Stimulated activated CD8-positive, alpha-beta memory T cell treated with anti-CD3 and anti-CD28 coated beads, Interleukin-12 subunit alpha, Interleukin-12 subunit beta, amount 100 ng/mL, for 4 hours (primary cell): ENCODE measurements around the gene DXO.
A peak's percentile ranks its signal among the peaks of the same experiment; 100 is the strongest.
"Not testable (repeated sequence)": the region's sequence is repeated elsewhere in the genome, so short reads cannot be mapped to it uniquely, and the experiment has no call there.

Experiments
- DNase-seq: peaks from one replicate; pipeline ENCODE4 v3.0.0-alpha.2; 2020; ENCODE audit warnings: low read depth

The DXO gene

DNA sequence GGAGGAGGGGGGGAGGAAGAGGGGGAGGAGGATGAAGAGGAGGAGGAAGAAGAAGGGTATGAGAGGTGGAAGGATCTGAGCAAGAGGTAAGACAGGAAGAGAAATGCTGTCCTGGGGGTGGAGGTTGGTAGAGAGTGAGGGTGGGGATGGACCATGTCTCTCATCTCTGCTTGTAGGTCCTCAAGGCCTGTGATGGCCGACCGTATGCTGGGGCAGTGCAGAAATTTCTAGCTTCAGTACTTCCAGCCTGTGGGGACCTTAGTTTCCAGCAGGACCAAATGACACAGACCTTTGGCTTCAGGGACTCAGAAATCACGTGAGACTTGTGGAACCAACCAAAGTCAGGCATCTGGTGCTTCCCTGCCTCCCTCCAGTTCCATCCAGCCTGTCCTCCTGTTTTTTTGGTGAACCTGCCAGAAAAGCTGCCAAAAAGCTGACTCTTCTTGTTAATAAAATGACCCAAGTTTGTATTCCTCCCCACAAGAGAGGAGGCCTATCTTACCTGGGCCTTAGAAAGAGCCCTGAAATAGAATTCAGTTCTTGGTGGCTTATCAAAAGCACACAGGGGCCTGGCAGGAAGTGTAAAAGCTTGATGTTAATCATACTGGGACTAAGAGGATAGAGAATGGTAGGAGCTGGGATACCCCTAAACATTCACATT is 7.4 kb upstream of the DXO start:
- no peak for DNase-seq

DNA sequence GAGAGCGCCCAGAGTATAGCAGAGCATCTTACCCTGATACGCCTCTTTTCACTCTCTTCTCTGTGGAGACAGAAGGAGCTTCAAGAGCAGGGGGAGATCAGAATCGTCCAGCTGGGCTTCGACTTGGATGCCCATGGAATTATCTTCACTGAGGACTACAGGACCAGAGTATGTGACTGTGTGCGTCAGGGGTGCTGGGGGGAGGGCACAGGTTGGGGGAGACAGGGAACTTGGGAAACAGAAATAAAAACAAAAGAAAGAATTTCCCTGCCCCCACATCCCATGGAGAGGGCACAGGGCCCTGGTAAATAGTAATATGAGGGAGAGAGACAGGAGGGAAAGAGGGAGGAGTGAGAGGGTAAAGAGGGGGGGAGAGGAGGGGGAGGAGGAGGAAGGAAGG is 6.9 kb upstream of the DXO start:
- DNase-seq = no peak

DNA sequence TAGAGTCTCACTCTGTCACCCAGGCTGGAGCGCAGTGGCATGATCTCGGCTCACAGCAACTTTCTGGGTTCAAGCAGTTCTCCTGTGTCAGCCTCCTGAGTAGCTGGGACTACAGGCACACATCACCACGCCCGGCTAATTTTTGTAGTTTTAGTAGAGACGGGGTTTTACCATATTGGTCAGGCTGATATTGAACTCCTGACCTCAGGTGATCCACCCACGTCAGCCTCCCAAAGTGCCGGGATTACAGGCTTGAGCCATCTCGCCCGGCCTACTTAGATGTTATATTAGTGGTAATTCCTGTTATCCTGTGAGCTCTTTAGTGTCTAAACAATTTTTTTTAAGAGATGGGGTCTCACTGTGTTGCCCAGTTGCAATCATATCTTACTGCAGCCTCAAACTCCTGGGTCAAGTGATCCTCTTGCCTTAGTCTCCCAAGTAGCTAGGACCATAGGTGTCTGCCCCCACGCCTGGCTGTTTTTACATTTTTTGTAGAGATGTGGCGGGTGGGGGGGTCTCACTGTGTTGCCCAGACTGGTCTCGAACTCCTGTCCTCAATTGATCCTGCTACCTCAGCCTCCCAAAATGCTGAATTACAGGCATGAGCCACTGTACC is 6.0 kb upstream of the DXO start:
- DNase-seq = no peak

DNA sequence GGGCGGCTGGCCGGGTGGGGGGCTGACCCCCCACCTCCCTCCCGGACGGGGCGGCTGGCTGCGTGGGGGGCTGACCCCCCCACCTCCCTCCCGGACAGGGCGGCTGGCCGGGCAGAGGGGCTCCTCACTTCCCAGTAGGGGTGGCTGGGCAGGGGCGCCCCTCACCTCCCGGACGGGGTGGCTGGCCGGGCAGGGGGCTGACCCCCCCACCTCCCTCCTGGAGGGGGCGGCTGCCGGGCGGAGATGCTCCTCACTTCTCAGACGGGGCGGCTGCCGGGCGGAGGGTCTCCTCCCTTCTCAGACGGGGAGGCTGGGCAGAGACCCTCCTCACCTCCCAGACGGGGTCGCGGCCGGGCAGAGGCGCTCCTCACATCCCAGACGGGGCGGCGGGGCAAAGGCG is 4.1 kb upstream of the DXO start:
- not testable (repeated sequence) for DNase-seq

DNA sequence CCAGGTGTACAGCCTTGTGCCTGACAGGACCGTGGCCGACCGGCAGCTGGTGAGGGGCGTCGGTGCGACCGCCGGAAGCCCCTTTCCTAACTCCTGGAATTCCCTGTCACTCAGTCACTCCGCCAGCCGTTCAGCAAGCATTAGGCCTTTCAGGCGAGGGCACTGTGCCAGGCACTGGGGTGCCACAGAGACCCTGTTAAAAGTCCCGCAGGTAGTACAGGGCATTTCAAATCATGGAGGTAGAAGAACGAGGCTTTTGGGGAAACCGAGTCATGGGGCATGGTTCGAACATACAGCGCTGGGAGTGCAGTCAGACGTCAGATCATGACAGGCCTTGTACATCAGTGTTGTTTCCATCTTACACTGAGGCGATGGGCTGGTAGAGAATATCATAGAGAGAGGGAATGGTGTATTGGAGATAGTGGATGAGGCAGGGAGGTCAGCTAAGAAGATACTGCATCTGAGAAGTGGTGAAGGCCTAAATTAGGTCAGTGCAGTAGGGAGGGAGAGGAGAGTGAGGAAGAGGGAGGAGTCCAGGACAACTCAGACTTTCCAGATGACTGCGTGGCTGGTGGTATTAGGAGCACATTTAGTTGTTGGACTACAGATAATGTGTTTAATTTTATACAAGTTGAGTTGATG is 892 bp upstream of the DXO start:
- DNase-seq = no peak

DNA sequence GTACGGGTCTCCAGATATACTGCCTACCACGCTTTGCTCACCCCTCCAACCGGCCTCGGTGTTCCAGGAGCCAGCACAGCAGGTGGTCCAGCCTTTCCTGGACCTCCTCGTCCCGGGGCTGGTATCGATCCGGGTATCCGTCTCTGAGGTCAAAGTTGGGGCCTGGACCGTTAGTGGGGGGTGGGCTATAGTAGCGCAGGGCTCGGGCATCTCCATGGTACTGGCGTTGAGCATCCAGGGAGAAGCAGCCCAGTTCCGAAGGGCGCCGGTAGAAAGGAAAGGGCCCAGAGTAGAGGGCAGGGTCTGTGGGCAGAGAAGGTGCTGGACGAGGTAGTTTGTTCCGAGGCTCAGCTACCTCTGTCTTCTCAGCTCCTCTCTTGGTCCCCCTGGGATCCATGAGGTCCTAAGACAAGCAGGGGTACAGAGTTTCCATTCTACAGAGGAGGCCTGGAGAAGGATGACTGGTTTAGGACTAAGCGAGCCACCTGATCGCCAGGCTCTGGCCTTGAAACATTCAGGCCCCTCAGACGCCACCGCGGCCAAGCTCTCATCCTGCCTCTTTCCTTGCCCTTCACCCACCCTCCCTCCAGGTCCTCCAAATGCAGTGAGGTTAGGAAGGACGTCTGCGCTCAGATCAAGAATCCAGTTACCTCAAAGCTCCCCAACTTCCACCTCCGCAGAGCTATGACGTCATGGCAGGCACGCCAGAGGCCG is 502 bp downstream of the DXO start:
- DNase-seq = no peak

DNA sequence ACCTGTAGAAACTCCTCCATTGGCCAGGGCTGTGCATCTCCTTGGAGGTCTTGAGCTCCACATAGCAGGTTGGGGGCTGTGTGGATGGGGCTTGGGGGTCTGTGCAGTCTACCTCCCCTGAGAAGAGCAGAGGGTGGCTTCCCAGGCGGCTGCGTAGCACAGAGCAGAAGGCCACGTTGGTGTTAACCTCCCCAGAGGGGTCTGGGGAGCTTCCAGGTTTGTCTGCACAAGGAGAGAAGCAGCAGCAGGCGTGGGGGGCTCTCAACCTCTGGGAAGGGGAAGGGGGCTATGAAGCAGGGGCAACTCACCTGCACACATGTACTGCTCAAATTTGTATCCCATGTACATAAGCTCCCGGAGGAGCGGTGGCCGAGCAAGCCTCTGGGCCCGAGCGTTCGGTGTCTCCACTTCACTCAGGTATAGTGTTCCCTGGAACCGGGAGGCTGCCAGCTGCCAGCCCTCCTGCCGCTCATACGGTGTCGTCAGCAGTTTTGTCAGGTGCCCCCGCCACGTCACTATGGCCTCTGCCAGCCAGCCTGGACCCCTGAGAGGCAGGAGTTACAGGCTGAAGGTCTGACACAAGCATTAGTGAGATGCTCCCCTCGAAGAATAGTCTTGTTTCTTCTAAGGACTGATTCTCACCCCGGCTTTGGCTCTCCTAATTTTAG is 1.2 kb downstream of the DXO start:
- no peak for DNase-seq

DNA sequence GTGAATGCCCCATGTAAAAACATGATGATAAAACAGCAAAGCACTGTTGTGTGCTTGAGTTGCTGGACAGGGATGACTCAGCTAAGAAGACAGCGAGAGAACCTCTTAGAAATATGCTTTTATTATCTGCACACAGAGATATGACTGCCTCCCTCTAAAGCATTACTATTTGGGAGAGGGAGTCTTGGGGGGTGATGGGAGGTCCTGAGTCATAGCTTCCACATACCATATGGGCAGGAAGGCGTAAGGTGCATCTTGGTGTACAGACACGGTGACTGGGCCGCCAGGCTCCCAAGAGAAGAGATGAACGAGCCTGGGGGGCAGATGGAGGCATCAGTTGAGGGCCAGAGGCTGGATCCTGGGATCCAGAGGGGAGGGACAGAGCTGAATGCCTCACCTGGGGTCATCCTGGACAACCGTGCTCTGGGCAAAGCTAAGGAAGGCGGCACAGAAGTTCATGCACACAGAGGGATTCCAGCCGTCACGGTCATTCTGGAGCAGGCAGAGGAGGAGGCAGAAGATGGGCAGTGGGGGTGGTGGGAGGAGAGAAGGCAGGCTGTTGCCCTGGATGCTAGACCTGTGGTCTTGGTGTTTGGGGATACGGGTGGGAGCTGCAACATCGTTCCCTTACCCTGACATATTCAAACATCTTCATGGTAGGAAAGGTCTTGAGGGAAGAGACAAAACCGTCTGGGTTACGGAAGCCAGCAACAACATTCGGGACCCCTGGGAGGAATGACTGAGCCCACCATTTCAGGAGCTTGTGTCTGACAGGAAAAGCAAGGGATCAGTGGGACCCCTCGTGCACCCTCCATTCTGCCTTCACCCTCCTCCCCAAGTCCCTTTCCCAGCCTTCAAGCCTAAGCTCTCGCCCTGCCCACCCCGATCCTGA is 2.0 kb downstream of the DXO start:
- no peak for DNase-seq

DNA sequence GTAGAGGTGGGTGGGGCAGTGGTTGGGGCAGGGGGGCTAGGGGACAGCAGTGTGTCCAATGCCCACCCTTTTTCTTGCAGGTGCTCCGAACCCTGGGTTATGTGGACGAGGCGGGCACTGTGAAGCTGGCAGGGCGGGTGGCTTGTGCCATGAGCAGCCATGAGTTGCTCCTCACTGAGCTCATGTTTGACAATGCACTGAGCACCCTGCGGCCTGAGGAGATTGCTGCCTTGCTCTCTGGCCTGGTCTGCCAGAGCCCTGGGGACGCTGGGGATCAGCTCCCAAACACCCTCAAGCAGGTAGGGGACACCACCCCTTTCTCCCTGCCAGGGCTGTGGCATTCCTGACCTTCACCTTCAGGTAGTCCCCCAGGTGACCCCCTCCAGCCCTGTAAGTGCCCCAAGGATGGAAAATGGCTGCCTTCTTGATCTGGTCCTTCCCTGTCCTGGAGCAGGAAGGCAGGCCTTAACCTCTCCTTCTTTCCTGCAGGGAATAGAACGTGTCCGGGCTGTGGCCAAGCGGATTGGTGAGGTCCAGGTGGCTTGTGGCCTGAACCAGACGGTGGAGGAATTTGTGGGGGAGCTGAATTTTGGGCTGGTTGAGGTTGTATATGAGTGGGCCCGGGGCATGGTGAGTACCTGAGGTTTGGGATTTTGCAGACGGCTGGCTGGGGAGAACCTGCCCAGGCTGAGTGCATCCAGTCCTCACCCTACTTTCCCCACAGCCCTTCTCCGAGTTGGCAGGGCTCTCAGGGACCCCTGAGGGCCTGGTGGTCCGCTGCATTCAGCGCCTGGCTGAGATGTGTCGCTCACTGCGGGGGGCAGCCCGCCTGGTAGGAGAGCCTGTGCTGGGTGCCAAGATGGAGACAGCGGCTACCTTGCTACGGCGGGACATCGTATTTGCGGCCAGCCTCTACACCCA is 2.9 kb downstream of the DXO start:
- DNase-seq = no peak

DNA sequence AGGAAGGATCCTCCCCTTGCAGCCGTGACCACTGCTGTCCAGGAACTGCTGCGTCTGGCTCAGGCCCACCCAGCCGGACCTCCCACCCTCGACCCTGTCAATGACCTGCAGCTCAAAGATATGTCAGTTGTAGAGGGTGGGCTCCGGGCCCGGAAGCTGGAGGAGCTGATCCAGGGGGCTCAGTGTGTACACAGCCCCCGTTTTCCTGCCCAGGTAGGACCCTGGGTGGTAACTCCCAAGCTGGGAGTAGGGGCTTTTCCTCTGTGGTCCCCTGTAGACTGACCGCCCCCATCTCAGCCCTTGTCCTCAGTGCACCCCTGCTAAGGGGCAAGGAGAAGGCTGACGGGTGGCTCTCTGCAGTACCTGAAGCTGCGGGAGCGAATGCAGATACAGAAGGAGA is 3.6 kb downstream of the DXO start:
- DNase-seq = no peak

DNA sequence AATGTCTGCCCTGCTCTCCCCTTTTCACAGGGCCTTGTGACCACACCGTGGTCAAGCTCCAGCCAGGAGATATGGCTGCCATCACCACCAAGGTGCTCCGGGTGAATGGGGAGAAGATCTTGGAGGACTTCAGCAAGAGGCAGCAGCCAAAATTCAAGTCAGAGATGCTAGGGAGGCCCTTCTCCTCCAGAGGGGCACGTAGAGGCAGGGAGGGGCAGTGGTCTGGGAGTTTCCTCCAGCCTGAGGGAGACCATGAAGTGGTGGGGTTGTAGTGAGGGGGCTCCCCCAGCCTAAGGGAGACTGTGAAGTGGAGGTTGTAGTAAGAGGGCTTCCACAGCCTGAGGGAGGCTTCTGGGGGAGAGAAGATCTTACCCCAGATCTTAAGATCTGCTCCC is 4.0 kb downstream of the DXO start:
- DNase-seq = no peak

DNA sequence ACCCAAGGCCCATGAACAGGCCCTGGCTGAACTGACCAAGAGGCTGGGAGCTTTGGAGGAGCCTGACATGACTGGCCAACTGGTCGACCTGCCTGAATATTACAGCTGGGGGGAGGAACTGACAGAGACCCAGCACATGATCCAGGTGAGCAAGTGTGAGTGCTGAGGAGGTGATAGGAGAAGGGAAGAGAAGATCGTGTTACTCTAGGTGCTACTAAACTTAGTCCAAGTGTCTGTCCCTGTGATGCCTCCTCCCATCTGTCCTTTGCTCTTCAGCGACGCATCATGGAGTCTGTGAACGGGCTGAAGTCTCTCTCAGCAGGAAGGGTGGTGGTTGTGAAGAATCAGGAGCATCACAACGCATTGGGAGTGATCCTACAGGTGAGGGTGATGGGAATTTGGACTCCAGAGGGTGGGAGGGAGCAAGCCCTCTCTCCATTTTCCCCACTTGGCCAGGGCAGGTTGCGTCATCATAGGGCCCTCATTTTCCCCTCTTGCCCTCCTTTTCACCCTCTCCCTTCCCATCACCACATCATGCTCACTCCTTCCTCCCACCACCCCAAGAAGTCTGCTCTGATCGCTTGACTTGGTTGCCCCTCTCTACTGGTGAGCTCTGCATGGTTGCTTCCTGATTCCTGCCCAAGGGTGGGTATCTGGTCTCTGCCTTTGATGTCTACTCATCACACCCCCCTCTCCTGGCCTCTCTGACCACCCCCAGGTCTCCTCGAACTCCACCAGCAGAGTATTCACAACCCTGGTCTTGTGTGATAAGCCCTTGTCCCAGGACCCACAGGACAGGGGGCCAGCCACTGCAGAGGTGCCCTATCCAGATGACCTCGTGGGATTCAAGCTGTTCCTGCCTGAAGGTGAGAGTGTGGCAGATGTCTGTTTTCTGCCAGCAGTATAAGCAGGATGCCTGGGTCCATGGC is 4.7 kb downstream of the DXO start:
- DNase-seq = no peak

DNA sequence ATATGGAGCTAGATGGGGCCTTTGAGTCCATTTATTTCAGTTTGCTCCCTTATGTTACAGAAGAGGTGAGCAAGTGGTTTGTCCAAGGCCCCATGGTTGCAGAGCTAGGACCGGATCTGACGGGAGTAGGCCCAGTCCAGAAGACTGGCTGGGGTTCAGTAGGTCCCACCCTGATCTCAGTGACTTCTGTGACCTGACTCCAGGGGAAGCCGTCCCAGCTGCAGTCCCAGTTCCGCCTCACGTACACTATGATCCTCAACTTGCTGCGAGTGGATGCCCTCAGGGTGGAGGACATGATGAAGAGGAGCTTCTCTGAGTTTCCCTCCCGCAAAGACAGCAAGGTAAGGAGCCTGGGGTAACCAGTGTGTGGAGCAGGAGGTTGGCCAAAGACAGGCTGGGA is 5.4 kb downstream of the DXO start:
- DNase-seq = no peak

DNA sequence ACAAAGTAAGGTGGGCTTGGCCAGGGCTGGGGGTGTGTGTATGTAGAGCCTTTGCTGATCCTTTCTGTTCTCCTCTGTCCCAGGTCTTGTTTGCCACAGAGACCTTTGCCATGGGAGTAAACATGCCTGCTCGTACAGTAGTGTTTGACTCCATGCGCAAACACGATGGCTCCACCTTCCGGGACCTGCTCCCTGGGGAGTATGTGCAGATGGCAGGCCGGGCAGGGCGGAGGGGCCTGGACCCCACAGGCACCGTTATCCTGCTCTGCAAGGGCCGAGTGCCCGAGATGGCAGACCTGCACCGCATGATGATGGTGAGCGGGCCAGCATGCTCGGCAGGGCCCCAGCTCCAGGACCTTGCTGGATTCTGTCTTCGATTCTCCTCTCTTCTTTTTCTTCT is 6.2 kb downstream of the DXO start:
- no peak for DNase-seq

DNA sequence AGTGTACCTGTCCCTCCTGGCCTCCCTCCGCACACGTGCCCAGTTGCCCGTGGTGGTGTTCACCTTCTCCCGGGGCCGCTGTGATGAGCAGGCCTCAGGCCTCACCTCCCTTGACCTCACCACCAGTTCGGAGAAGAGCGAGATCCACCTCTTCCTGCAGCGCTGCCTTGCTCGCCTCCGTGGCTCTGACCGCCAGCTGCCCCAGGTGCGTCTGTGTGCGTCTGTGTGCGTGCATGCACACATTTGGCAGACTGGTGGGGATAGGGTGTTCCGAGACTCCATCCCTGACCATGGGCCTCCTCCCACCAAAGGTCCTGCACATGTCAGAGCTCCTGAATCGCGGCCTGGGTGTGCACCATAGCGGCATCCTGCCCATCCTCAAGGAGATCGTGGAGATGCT is 8.0 kb downstream of the DXO start:
- DNase-seq = no peak

DNA sequence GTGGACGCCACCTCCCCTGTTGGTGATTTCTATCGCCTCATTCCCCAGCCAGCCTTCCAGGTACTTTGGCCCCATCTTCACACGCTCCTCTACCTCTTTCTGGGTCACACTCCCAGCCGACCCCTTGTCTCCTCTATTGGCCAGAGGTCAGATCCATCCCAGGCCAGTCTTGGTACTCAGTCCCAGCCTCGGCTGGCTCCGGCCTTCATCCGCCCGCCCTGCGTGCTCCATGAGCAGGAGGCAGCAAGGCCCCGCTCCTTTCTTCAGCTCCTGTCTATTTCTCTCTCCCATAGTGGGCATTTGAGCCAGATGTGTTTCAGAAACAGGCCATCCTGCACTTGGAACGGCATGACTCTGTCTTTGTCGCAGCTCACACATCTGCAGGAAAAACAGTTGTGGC is 10.3 kb downstream of the DXO start:
- DNase-seq = no peak

DNA sequence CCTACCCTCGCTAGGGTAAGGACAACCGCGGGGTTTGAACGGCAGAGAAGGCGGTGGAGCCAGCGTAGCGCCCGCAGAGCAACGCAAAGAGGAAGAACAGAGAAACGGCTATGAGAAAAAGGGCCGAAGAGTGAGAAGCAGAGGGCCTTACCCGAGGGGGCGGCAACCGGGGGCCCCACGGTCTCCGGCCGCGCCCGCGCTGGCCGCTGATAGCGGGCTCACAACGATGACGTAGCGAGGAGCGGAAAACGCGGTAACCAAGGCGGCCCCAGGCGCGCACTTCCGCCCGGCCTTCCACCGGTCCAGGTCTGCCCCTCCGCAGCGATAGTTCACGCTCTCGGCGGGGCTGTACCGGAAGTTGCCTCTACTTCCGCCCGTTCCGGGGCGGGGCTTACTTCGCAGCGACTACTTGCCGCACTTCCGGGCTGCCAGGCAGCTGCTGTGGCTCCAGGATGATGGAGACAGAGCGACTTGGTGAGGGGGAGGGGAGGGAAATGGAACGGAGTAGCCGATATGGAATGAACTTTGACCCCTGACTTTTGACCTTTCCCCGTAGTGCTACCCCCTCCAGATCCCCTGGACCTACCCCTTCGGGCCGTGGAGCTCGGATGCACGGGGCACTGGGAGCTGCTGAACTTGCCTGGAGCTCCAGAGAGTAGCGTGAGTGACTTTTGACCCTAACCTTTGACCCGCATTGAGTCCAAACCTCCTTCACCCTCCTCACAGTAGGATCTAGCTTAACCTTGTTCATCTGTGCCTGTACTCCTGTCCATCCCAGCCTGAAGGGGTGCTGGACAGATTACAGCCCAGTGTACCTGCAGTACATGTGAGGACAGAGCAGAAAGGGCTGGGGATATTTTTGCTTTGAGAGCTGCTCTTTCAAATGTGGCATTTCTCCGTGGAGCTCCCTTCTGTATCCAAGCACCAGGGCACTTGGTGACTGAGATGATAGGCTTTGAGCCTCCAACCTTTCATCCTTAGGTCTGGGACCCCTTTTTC is 12.9 kb downstream of the DXO start, which contains the start of the genes NELFE and SKIC2:
Gene NELFE (minus strand): TSS at position 231 of the 999 bp plus-strand sequence. CDS start 525 bp downstream, outside the sequence.
Gene SKIC2 (plus strand): TSS at position 435 of the 999 bp plus-strand sequence. CDS start 18 bp downstream, at position 453.
- DNase-seq = peak; percentile 98

DNA sequence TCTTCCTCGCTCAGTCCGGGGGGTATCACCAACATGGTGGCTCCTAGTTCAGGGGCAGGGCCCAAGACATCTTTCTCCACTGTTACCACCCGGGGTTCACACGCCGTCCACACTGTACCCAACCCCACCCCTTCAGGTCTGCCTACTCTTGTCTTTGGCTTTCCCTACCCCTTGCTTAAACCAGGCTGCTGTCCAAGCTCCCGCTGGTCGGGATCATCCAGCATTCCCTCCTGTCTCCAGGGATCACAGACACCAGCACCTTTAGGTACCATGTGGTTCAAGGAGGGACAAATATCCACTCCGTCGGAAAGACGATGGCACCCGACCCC is 13.6 kb downstream of the DXO start:
- DNase-seq = no peak
